GM13977 (cell line): ENCODE results near the gene HLF.

Experiments used
- DNase-seq: peaks from one replicate; pipeline ENCODE4 v3.0.0; 2012; ENCODE audit warnings: low spot score
- in situ Hi-C: fragments of 300-500 bp; cut with MboI; formaldehyde crosslinking; loops from one replicate; pipeline ENCODE4 v1.12.0; 2022; ENCODE audit warnings: low sequenced_read_pairs, low pct_unique_long_range_greater_than_20kb, mixed read lengths, inconsistent platforms; ENCODE audit not compliant: unreplicated experiment
- TF ChIP-seq, protein P1 (sequence below): IDR thresholded peaks from 2 replicates; pipeline ENCODE4 v1.5.1; 2012; ENCODE audit warnings: mild to moderate bottlenecking, control low read depth; ENCODE audit not compliant: insufficient read depth; ENCODE audit errors: extremely low read depth, missing control alignments

The HLF gene

DNA sequence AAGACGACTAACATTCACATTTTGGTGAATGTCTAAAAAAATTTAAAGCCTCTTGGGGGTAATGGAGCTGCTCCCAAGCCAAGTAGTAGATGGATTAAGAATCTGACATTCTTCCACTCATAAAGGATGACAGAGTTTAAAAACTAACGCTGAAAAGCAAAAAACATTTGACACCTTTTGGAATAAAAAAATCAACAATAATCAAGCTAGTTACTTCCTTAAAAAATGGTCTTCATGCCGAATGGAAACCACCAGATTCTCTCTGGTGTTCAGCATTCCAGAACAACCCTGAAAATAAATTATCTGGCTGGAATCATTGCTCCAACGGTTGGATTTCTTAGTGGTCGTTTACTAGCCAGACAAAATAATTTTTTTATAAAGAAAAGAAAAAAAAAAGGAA lies 18.0 kb downstream of the HLF start:
- in situ Hi-C loops = no loop called here
- no peak for DNase-seq
- TF ChIP-seq, protein P1, sequence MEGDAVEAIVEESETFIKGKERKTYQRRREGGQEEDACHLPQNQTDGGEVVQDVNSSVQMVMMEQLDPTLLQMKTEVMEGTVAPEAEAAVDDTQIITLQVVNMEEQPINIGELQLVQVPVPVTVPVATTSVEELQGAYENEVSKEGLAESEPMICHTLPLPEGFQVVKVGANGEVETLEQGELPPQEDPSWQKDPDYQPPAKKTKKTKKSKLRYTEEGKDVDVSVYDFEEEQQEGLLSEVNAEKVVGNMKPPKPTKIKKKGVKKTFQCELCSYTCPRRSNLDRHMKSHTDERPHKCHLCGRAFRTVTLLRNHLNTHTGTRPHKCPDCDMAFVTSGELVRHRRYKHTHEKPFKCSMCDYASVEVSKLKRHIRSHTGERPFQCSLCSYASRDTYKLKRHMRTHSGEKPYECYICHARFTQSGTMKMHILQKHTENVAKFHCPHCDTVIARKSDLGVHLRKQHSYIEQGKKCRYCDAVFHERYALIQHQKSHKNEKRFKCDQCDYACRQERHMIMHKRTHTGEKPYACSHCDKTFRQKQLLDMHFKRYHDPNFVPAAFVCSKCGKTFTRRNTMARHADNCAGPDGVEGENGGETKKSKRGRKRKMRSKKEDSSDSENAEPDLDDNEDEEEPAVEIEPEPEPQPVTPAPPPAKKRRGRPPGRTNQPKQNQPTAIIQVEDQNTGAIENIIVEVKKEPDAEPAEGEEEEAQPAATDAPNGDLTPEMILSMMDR = no peak

DNA sequence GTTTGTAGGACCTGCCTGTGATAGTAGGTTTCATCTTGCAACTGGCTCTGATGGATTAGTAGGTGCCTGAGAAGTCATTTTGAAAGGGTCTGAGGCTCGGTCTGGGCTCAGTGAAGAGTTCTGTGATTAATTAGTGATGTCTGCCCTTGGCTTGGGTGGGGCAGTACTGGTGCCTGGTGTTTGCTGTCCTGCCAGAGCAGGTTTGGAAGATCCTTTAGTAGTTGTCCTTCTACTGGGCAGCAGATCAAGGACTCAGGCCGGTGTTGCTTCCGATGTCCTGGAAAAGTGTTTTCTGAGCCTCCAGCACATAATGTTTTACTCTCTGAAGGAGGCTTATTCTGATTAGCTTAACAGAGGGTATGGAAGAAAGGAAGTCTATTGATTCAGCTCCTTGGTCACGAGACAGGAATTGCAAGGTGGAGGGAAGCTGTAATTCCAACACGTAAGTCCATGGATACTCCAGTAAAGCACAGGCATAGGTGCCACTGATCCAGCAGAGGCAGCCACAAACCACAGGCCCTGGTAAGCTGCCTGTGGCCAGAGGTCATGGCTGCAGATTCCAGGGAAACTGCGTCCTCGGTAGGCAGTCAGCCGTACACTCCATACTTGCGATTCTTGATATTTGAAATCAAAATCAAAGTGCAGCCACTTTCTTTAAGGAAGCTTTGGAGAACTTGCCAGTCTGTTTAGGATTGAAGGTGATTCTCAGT lies 18.7 kb downstream of the HLF start:
- DNase-seq = no peak
- TF ChIP-seq, protein P1 = no peak
- in situ Hi-C loops = no loop called here

DNA sequence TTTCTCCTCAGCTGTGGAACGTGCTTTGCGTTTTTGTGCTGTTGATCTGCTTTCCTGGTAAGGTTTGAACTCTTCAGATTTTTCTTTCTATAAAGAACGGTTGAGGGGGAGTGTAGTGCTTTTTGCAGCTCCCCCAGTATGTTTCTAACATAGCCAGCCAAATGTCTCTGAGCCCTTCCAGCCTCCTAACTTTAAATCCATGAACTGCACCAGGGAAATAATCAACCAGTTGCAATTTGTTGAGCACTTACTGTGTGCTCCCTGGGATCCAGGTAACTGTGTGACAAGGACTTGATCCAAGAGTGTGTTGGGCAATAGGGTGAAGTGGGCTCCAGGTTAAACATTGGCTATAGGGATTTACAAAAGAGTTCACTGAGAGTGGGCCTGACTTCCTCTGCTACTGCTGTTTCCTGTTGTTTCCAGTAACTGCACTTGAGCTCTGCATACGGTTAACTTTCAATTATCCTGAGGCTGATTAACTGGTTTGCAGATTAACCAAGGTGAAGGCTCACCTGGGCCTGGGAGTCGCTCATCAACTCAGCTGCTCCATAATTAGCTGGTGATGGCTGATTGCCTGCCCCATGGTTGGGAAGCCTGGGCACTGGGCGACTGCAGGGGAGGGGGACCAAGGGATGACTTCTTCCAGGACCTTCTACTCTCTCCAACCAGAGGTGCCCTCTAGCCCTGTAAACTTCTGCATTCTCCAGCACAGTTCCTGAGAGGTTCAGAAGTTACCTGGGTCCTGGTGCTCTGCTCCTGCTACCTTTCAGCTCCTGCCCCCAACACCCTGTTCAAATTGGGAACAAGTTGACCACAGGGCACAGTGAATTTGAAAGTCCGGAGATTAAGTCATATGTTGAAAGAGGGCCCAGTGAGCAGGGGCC lies 19.5 kb downstream of the HLF start:
- TF ChIP-seq, protein P1 = no peak
- DNase-seq = no peak
- in situ Hi-C loops = no loop called here

DNA sequence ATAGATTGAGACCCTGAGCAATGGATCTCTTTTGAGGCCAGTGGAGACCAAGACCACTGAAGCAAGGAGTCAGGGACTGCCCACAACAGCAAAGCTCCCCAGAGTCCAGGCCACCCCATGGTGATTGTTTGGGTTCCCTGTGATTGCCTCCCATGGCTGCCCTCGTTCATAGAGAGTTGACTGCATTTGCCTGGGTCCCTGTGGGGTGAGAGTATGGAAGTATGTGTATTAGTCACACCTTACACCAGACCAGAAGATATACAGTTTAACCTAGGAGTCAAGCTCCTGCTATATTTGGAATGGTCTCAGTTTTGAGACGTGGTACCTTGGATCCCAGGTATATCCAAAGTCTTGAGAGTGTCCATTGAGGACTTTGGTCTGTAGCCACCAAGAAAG lies 20.2 kb downstream of the HLF start:
- no peak for DNase-seq
- in situ Hi-C loops = no loop called here
- TF ChIP-seq, protein P1 = no peak

DNA sequence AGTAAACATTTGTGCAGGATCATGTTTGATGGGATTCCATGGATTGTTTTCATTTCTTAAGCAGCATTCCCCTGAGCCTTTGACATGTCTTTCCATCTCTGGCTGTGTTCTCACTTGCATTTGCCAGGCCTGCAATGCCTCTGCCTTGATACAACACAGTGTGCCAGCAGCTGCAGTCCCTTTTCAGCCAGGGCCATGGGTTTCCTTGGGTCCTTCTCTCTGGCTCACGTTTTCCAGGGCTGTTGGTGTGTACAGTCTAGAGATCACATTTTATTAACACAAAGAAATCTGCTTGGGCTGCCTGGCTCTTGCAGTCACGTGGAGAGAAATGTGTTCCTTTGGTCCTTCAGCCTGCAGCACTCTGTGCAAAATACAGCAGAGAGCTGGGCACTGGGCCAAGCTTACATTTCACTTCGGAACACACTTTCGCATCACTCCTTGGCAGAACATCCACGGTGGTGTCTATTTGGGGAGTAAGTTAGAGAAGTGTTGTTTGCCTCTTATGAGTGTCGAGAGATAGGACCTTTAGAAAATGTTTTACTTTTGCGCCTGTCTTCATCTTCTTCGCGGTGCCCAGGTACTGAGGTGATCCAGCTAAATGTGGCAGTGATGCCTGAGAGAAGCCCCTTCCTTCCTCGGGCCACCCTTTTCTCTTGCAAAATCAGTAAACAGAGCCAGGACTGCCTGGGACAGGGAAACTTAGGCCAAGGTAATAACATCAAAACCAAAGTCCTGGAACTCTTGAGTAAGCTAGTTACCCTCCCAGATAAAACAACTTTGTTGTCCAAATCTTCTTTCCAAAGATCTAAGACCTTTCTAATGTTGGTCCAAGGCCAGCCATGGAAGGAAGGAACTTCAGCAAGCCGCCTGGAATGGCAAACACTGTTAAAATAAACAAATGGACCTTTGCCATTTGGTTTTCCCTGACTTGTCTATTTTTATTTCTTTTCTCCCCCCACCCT lies 20.9 kb downstream of the HLF start:
- in situ Hi-C loops = no loop called here
- TF ChIP-seq, protein P1 = no peak
- DNase-seq = no peak
